Colonic mucosa (tissue), 4 donors: Measurements from ENCODE around the gene LRRC17. TPM values are rescaled to one million over a fixed set of nuclear protein-coding genes. Genes with fewer than 3 reads are reported as not detected.

Experiments
- DNase-seq: peaks from one replicate; pipeline ENCODE4 v3.0.0-alpha.2; 2020
- H3K27ac ChIP-seq: fragments of 200-600 bp; one replicate; pipeline ENCODE4 v1.8.0; 2021
- H3K27me3 ChIP-seq: fragments of 200-600 bp; one replicate; pipeline ENCODE4 v1.8.0; 2021
- H3K36me3 ChIP-seq: fragments of 200-600 bp; one replicate; pipeline ENCODE4 v1.8.0; 2021
- H3K4me1 ChIP-seq: fragments of 200-600 bp; one replicate; pipeline ENCODE4 v1.8.0; 2021; ENCODE audit warnings: mild to moderate bottlenecking
- H3K4me3 ChIP-seq: fragments of 200-600 bp; one replicate; pipeline ENCODE4 v1.8.0; 2021
- H3K9ac ChIP-seq, 2 donors: one replicate each; pipeline ENCODE4 v1.7.0; 2013; ENCODE audit warnings: control low read depth in 2 of 2, low read depth in 2 of 2, low read length in 2 of 2
- H3K9me3 ChIP-seq: fragments of 200-600 bp; one replicate; pipeline ENCODE4 v1.8.0; 2021
- CTCF ChIP-seq: fragments of 200-600 bp; IDR thresholded peaks from one replicate; pipeline ENCODE4 v1.8.0; 2022; ENCODE audit warnings: antibody characterized with exemption, mild to moderate bottlenecking
- intact Hi-C: fragments of 100-400 bp; cut with DNase I; formaldehyde crosslinking; loops from one replicate; pipeline ENCODE4 v1.14.1; 2022
- total RNA-seq, 2 donors: library from RNA; stranded (reverse); fragmentation: NEBNext Ultra II Directional in 1 of 2; extraction: Animal tissue kit (Norgen Biotek cat#: 25700) in 1 of 2; gene quantifications; one replicate each; pipeline ENCODE4 v1.2.1, GENCODE V29; 2021
- donor health status: healthy.
- donor health status: DM: no; HTN: no; CAD: no.
- donor health status: DM: no; HTN: no; CAD: no.

The LRRC17 gene
- total RNA-seq, 2 donors from 2014 or later = 0.91 to 1.1 TPM

GRCh38 chr7:102873470-102874165, 39.2 kb upstream of the LRRC17 start:
- no peaks in the 10 kb centered on the region for H3K36me3 ChIP-seq
- DNase-seq = no peak
- H3K27ac ChIP-seq = no peak overlapping the region
- H3K9ac ChIP-seq = no peak overlapping the region
- TF ChIP-seq CTCF = no peak
- no peaks in the 10 kb centered on the region for H3K27me3 ChIP-seq
- no peaks in the 10 kb centered on the region for H3K9me3 ChIP-seq
- H3K4me3 ChIP-seq = no peak overlapping the region
- intact Hi-C loops = loop anchor here (10.0 kb wide), 1 partner anchor 161 kb away; no protein-coding TSS in a partner anchor
- no peaks in the 10 kb centered on the region for H3K4me1 ChIP-seq

- Histone ChIP-seq H3K4me1 (no peaks in the 10 kb centered on the region), H3K9me3 (no peaks in the 10 kb centered on the region), H3K4me3 (no peak overlapping the region), H3K9ac (no peak overlapping the region), H3K36me3 (no peaks in the 10 kb centered on the region), H3K27ac (no peak overlapping the region), H3K27me3 (no peaks in the 10 kb centered on the region)
- intact Hi-C loops = loop anchor here (10.0 kb wide), 1 partner anchor 161 kb away; no protein-coding TSS in a partner anchor
- TF ChIP-seq CTCF = no peak
- no peak for DNase-seq
Observed at GRCh38 chr7:102874166-102874829, 38.5 kb upstream of the LRRC17 start.

GRCh38 chr7:102874966-102875365, 37.8 kb upstream of the LRRC17 start:
- Histone ChIP-seq H3K9ac (no peak overlapping the region), H3K27ac (no peak overlapping the region), H3K27me3 (no peaks in the 10 kb centered on the region), H3K9me3 (no peaks in the 10 kb centered on the region), H3K4me3 (no peak overlapping the region), H3K4me1 (no peaks in the 10 kb centered on the region), H3K36me3 (no peaks in the 10 kb centered on the region)
- no peak for TF ChIP-seq CTCF
- no peak for DNase-seq
- intact Hi-C loops = loop anchor here (10.0 kb wide), 1 partner anchor 160 kb away; no protein-coding TSS in a partner anchor

GRCh38 chr7:102875700-102876295, 37.0 kb upstream of the LRRC17 start:
- intact Hi-C loops = loop anchor here (10.0 kb wide), 1 partner anchor 159 kb away; no protein-coding TSS in a partner anchor
- Histone ChIP-seq H3K27ac (no peak overlapping the region), H3K27me3 (no peaks in the 10 kb centered on the region), H3K36me3 (no peaks in the 10 kb centered on the region), H3K4me3 (no peak overlapping the region), H3K4me1 (no peaks in the 10 kb centered on the region), H3K9me3 (no peaks in the 10 kb centered on the region), H3K9ac (no peak overlapping the region)
- DNase-seq = no peak
- no peak for TF ChIP-seq CTCF

GRCh38 chr7:102883098-102883860, 29.5 kb upstream of the LRRC17 start:
- intact Hi-C loops = no loop called here
- Histone ChIP-seq H3K27ac (no peak overlapping the region), H3K36me3 (no peaks in the 10 kb centered on the region), H3K27me3 (no peaks in the 10 kb centered on the region), H3K4me3 (no peak overlapping the region), H3K9me3 (no peaks in the 10 kb centered on the region), H3K4me1 (no peaks in the 10 kb centered on the region), H3K9ac (no peak overlapping the region)
- DNase-seq = no peak
- no peak for TF ChIP-seq CTCF
